HG03558 (cell line): ENCODE results near the gene RAB4A.
A peak's percentile ranks its signal among the peaks of the same experiment; 100 is the strongest.

Source experiments
- ATAC-seq: cut with Tn5 transposase; IDR thresholded peaks from one replicate; pipeline ENCODE4 v1.9.1; 2021; ENCODE audit warnings: moderate number of reproducible peaks; ENCODE audit not compliant: unreplicated experiment; ENCODE audit errors: extremely low read depth

The RAB4A gene

DNA sequence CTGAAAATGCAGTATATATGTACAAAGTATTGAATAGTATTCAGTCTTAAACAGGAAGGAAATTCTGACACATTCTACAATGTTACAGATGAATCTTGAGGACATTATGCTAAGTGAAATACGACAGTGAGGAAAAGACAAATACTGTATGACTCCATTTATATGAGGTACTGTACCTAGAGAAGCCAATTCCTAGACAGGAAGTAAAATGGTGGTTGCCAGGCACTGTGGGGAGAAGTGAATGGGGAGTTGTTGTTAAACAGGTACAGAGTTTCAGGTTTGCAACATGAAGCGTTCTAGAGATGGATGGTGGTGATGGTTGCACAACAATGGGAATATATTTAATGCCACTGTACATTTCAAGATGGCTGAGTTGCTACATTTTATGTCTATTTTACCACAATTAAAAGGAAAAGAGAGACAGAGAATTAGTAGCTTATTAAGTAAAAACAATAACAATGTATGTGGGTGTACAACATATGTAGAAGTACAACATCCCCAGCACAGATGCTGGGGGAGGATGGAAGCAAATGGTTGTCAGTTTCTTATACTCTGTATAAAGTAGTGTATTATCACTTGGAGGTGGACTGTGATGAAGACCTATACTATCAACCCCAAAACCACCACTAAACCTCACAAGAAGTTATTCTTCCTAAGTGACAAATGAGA, 3.9 kb upstream of the RAB4A start:
- ATAC-seq, result no peak

DNA sequence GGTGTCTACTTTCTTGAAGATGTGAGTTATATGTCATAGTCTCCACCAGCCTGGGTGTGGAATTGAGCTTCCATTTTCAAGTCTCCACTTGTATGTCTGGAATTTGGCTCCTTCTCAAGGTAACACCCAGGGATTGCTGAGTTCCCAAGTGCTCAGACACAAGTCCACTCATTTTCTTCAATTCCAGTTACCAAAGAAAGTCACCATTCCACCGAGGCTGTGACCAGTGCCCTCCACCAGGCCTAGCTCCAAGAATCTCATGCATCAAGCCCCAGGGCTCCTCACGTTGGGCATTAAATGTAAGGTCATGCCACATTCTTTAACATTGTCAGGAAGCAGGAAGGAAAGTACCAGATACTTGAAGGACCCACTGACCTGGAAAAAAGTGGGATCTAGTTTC, 2.4 kb upstream of the RAB4A start:
- no peak for ATAC-seq

DNA sequence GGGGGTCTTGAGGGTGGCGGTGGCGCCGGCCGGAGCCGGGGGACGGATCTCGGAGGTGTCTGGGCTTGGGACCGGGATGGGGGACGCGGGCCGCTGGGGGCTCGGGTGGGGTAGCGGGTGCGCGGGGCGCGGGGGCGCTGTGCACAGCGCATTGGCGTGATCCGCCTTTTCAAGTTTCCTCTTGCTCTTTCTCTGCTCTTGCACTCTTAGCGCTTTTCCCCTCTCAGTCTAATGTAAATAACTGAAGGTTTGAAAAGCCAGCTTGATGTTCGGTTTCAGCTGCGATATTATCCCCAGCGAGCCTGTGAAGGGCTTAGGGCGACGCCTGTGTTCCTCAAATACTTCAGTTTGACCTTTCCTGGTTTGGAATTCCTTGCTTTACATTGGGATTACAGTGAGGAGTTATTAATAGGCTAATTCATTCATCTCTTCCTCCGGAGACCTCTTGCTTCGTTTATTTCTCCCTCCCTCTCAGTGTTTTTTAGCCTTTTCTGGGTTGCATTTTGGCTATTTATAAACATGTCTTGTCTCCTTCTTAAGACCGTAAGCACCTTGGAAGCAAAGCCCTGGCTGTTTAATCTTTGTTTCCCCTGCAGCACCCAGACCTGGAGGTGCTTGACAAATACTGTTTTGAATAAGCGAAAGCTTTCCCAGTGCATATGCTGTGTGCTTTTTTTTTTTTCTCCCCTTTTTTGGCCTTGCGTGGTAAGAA, 693 bp downstream of the RAB4A start:
- ATAC-seq, result peak; percentile 16

DNA sequence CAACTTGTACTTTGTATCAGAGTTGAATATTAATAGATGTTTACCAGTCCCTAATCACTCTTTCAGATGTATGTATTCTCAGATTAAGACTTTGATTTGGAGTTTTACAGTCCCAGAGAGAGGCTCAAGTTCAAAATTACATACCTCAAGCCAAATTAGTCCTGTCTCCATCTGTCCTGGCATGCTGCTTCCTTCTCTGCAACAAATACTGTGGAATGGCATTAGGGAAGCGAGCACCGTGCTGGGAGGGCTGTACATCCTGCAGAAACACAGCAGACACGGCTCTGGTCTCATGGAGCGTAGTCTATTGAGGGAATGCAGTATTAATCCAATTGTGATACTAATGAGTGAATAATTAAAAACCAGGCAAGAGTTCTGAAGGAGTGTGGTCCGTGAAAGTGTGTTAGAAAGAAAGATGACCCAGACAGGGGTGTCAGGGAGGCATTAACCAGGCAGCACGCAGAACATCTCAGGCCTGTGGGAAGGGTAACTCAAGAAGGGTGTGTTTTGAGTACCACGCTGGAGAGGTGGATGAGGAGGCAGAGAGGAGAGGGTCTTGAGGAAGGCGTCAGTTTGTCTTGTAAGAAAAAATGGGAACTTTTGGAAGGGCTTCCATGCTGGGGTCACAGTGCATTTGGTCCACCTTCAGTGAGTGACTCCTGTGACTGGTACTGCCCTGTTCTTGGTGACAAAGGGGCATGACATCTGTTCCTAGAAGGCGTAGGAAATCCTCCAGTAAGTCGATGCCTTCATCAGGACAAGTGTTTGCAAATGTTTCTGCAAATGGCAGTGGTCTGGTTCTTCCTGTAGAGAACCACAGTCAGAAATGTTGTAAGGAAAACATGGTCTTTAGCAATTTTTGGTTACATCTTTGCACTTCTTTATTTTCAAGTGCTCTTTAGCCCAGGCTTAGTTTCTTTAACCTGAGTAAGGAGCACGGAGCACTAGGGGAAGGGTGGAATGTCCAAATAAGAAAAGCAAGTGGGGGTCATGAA, 1.6 kb downstream of the RAB4A start:
- ATAC-seq, result no peak

DNA sequence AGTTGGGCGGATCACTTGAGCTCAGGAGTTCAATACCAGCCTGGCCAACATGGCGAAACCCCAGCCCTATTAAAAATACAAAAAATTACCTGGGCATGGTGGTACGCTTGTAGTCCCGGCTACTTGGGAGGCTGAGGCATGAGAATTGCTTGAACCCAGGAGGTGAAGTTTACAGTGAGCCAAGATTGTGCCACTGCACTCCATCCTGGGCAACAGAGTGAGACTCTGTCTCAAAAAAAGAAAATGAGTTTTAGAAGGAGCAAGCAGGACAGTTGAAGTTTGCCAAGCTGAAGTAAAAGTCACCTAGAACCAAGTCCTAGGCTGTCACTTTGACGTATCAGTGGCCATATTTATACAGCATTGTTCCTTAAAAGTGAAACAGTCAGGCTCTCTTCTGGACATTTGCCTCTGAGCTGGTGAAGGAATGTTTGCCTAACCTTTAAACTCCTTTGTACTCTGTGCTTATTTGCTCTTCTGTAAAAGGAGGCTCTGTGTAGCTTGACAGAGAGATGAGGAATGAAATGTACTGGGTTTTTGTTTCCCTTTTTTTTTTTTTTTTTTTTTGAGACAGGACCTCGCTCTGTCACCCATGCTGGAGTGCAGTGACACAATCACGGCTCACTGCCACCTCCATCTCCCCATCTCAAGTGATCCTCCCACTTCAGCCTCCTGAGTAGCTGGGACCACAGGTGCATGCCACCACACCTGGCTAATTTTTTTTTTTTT, 2.8 kb downstream of the RAB4A start:
- ATAC-seq, result no peak

DNA sequence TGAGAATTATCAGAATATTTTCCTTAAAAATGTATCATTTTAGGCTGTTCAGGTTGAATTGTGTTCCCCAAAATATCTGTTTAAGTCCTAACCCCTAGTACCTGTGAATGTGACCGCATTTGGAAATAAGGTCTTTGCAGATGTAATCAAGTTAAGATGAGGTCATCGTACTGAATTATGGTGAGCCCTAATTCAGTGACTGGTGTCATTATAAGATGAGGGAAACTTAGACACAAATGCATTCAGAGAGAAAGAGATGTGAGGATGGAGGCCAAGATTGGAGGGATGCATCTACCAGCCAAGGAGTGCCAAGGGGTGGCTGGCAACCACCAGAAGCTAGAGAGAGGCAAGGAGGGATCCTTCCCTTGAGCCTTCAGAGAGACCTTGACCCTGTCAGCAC, 4.1 kb downstream of the RAB4A start:
- ATAC-seq, result no peak

DNA sequence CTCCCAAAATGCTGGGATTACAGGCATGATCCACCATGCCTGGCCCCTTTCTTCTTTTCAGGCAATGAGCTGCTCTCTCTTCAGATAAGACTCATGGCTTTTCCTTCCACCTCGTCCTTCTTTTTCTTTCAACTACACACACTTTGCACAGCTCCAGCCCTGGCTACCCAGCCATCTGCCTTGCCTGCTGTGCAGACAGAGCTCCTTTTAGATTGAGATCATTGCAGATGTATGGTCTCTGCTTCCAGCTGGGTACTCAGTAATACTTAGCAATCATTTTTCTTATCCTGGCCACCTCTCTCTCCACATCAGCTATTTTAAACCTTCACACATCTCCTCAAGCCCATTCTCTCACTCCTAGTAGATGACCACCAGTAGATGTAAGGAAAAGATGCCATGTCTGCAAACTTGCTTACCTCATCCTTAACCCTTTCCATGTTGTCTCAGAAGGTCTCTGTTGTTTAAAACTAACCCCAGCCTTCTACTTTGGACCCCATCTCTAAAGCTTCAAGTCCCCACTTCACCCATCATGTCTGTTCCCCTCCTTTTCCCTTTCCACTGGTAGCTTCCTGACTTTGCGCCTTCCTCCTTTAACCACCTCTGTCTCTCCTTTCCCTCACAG, 7.3 kb downstream of the RAB4A start:
- ATAC-seq, result no peak

DNA sequence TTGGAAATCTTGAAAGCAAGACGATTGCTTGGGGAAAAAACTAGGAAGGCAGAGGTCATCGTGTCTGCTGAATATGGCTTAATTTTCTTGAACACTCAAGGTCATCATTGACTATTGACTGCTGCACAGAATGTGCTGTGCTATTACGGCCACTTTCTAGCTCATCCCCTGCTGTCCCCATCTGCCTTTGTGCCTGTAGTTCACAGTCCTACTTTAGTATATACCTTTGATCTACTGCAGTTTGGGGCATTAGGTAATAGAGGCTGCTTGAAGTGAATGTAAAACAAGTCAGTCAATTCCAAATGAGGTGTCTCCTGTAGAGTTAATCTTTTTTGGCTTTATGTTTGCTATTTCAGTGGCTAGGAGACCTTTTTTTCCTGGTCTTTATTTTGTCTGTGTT, 8.3 kb downstream of the RAB4A start:
- ATAC-seq, result no peak

DNA sequence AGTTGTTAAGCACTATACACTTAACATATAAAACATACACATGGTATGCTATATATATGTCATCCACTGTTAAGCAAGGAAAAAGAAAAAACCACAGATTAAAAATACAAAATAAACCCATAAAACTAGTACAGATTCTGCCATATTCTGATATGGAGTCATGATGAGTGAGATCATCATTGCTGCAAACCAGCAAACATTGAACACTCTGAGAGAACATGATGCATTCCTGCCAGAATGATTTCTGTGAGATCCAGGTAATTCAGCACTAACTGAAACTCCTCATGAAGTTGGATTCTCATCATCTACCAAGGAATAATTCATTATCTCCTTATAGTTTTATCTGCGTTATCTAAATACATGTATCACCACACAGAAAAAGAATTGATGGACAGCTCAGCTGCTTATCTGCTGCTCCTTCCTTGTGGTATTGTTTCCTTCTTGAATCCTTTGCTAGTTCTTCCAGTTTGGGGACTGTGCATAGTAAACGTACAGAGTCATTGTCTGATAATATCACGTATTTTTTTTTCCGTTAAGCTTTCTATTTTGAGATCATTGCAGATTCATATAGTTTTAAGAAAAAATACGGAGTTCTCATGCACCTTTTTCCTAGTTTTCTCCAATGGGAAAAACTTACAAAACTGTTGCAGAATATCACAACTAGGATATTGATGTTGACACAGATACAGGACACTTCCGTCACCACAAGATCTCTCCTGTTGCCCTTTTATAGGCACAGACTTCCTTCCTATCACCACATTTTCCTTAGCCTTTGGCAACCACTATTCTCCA, 9.3 kb downstream of the RAB4A start:
- no peak for ATAC-seq

DNA sequence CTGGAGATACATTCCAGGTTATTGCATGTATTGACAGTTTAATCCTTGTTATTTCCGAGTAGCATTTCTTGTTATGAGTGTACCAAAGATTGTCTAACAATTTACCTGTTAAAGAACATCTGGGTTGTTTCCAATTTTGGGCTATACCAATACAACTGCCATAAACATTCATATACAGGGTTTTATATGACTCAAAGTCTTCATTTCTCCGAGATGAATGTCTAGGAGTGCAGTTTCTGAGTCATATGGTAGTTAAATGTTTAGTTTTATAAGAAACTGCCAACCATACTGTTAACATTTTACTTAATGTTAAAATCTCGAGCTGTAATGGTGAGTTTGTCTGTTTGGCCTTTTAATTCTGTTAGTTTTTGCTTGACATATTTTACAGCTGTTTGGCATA, 10.0 kb downstream of the RAB4A start:
- no peak for ATAC-seq

DNA sequence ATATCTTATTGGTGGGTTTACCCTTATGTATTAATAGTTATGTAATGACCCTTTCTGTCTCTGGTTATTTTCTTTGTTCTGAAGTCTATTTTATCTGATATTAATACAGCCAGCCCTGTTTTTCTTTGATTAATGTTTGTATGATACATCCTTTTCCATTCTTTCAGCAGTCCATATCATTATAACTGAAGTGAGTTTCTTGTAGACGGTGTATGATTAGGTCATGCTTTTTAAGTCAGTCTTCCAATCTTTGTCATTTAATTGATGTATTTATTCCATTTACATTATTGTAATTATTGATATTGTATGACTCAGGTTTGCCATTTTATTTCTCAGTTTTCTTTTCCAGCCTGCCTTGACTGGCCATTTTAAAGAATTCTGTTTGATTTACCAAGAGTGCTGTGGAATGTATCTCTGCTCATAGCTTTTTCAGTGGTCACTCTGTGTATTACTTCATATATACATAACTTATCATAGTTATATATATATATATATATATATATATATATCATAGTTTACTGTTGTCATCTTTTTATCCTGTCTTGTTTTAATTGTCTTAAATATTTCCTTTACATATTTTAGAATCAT, 10.5 kb downstream of the RAB4A start:
- no peak for ATAC-seq

DNA sequence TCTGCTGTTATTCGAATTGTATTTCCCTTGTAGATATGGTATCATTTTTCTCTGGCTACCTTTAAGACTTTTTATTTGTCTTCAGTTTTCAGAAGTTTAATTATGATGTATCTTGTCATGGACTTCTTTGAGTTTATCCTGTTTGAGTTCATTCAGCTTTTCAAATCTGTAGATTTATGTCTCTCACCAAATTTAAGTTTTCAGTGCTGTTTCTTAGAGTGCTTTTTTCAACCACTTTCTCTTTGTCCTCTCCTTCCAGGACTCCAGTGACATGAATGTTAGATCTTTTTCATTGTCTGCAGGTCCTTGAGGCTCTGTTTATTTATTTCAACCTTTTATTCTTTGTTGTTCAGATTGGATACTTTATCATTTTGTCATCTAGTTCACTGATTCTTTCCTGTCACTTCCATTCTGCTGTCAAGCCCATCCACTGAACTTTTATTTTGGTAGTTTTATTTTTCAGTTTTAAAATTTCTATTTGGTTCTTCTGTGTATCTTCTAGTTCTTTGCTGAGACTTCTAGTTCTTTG, 11.4 kb downstream of the RAB4A start:
- no peak for ATAC-seq

DNA sequence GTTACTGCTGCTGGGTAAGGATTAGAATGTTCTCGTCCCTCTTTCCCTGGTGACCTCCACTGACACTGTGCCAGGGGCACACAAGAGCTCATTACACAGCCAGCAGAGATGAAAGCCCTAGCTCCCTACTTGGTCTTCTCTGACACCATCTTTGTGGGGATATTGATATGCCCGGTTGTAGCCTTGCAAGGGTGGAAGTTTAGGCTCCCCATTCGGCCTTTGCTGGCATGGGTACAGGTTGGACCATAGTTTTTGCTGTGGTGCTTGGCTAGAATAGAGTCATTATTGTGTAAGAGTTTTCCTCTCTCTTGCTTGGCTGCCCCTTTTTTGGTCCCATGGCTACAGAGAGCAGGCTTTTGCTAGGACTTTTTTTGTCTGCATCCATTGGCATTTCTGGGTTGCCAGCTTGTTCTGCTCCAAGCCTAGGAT, 12.3 kb downstream of the RAB4A start:
- ATAC-seq, result no peak

DNA sequence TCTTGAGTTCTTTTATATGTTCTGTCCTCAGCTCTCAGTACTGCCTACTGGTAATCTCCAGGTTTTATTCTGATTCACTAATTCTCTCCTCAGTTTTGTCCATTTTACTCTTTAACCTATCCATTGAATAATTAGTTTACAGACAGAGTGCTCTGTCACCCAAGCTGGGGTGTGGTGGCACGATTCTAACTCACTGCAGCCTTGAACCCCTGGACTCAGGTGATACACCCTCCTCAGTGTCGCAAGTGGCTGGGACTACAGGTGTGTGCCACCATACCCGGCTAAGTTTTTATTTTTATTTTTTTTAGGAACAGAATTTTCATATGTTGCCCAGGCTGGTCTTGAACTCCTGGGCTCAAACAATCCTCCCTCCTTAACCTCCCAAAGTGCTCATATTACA, 14.0 kb downstream of the RAB4A start:
- ATAC-seq, result no peak

DNA sequence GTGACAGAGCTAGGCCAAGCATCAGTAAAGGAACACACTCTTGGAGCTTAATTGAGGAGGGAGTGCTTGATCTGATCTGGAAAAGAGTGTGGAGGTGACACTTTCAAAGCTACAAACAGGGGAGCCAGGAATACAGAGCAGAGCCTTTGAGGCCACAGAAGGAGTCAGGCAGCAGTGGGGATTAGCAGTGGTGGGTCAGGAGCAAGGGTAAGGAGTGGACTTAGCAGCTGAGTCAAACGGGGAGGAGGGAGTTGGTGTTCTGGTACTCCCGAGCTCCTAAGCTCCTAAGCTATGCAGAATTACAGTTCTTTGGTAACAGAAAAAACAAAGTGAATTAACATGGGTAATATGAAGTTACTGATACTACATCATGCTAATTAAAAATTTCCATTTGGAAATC, 14.5 kb downstream of the RAB4A start:
- ATAC-seq, result no peak

DNA sequence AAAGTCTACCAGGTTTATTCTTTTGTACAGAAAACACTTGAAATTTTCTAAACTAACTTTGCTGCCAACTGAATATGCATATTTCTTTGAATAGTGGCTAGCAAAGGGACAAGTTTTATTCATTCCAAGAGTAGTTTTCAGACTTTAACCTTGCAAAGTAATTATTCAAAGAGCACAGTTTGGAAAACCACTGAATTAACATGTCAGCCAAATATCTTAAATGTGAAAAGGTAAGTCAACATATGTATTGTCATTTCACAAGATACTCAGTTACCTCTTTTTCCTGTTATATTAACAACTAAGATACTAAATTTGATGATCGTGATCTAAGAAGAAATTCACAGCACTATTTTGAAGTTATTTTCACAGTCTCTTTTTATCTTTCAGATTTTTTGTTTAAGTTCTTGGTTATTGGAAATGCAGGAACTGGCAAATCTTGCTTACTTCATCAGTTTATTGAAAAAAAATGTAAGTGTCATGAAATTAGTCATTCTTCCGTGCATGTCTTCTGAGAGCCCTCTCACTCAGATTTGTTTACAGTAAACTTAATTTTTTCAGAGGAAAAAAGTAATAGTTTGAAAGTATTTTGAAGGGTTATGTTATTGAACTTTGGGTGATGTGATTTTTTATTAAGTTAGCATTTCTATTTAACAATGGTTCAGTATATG, 15.3 kb downstream of the RAB4A start:
- ATAC-seq, result no peak

DNA sequence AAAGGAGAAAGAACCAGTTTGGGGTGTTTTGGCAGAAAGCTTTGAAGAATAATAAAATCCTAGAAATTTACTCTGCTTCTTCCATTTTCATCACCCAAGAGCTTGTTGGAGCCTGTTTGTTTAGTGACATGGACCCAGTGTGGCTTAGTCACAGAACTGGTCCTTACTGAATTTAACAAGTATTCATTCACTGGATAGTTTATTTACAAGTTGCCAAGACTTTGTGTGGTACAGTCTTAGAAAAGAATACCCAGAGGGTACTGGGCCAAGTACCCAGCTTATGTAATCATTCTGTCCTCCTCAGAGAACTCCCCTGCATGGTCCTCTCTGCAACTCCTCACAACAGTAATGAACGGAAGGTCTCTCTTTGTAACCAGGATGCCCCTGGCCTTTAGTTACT, 16.4 kb downstream of the RAB4A start:
- no peak for ATAC-seq

DNA sequence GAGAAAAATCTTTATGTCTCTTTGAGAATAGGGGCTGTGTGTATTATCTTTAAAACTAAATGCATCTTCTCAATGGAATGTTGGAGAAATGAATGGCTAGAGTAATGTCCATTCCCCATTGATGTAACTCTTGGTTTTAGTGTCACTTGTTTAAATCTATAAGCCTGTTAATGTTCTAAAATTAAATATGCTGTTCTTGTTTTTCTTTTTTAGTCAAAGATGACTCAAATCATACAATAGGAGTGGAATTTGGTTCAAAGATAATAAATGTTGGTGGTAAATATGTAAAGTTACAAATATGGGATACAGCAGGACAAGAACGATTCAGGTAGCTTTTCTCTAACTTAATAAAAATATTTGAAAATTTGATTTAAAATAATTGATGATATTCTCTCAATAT, 17.6 kb downstream of the RAB4A start:
- no peak for ATAC-seq
